ENCODE results near the gene RPAIN. TPM values are rescaled to one million over a fixed set of nuclear protein-coding genes. Genes with fewer than 3 reads are reported as not detected.

Gene RPAIN
- total and polyA plus RNA-seq, 2 donors (not counting 3 experiments of a cell fraction or from before 2014, with no cell fraction given): 39.3 to 55.9 TPM

GRCh38 chr17:5419356-5419958 is 525 bp upstream of the RPAIN start, which contains the start of gene NUP88:
Gene NUP88 (minus strand): TSS chr17:5419662. CDS start chr17:5419650, 12 bp downstream.
- DNase-seq (ENCODE audit: low read depth, low spot score) (peak; percentile 99), FAIRE-seq (peak; percentile 90)
- no peaks in the 10 kb centered on the region for H3K9me1 ChIP-seq (replicated peaks; ENCODE audit: control insufficient read depth, extremely low read depth, insufficient read depth, low read length)
- no peaks in the 10 kb centered on the region for H4K20me1 ChIP-seq (replicated peaks; ENCODE audit: control insufficient read depth, extremely low read depth, insufficient read depth, low read length)
- peak within 1 kb of the TSS; percentile 75 to 94 (median 89) for H3K4me3 ChIP-seq (replicated peaks in 1 of 3; ENCODE audit: insufficient read depth in 1 of 3, low read depth in 1 of 3, low read length in 3 of 3)
- H3K4me2 ChIP-seq (ENCODE audit: insufficient read depth, low read length): peak within 1 kb of the TSS; percentile 95
- intact Hi-C loops (cut with micrococcal nuclease) (loop anchor here (1.0 to 5.0 kb wide), 4 partner anchors 20 to 172 kb away; partner anchors contain the start of genes C1QBP, DERL2, MIS12 and RABEP1), dilution Hi-C loops (cut with MboI; ENCODE audit: extremely low pct_ligation_motif_present, low sequenced_read_pairs) (no loop called here)
- H3K9me3 ChIP-seq (replicated peaks; ENCODE audit: control insufficient read depth, insufficient read depth, low read length): no peaks in the 10 kb centered on the region
- TF ChIP-seq POLR2A (IDR thresholded peaks at IDR 0.05; ENCODE audit: low read depth, low read length) (peak; percentile 49), POLR2AphosphoS5 (IDR thresholded peaks at IDR 0.05; ENCODE audit: insufficient read depth, low read depth, low read length) (peak; percentile 79), JUN (IDR thresholded peaks at IDR 0.05; ENCODE audit: borderline replicate concordance, insufficient read depth, insufficient read length, low read depth) (no peak)
- TF ChIP-seq, protein P1, sequence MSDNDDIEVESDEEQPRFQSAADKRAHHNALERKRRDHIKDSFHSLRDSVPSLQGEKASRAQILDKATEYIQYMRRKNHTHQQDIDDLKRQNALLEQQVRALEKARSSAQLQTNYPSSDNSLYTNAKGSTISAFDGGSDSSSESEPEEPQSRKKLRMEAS (IDR thresholded peaks at IDR 0.05; ENCODE audit: insufficient read depth, insufficient read length): peak; percentile 38
- peaks cover 13% of the 10 kb centered on the region for H3K4me1 ChIP-seq (ENCODE audit: control insufficient read depth, extremely low read depth, insufficient read depth, low read length)
- ChIA-PET CTCF (interaction anchor here (1.0 to 1.3 kb wide), 2 partner anchors 20 to 22 kb away, joined by 5 to 27 read pairs; partner anchors contain the start of gene C1QBP), POLR2A (interaction anchor here (0.6 to 1.3 kb wide), 4 partner anchors 19 to 100 kb away, joined by 4 to 9 read pairs (median 4); partner anchors contain the start of genes C1QBP, DERL2 and MIS12)
- H3K27ac ChIP-seq (ENCODE audit: insufficient read depth, low read depth, low read length): peak within 1 kb of the TSS; percentile 79
- peaks cover 54% of the 10 kb centered on the region for H3K79me2 ChIP-seq (ENCODE audit: control insufficient read depth, insufficient read depth, low read length)
- H3K36me3 ChIP-seq (ENCODE audit: control insufficient read depth in 2 of 2, extremely low read depth in 1 of 2, insufficient read depth in 2 of 2, low read length in 2 of 2): peaks cover 10 to 12% of the 10 kb centered on the region in 2 experiments
- peak within 1 kb of the TSS; percentile 88 for H2AFZ ChIP-seq (ENCODE audit: low read depth, low read length)
- peak within 1 kb of the TSS; percentile 91 for H3K9ac ChIP-seq (replicated peaks; ENCODE audit: extremely low read depth, insufficient read depth, low read length)
- H3K27me3 ChIP-seq (ENCODE audit: control insufficient read depth in 2 of 2, insufficient read depth in 2 of 2, low read length in 2 of 2): no peaks in the 10 kb centered on the region
- TSS peak; percentile 62 for BruUV-seq (replicated peaks)

GRCh38 chr17:5422505-5422904 is 2.5 kb downstream of the RPAIN start:
- Histone ChIP-seq H3K79me2 (ENCODE audit: control insufficient read depth, insufficient read depth, low read length) (peaks cover 37% of the 10 kb centered on the region), H3K9me1 (replicated peaks; ENCODE audit: control insufficient read depth, extremely low read depth, insufficient read depth, low read length) (no peaks in the 10 kb centered on the region), H3K36me3 (ENCODE audit: control insufficient read depth in 2 of 2, extremely low read depth in 1 of 2, insufficient read depth in 2 of 2, low read length in 2 of 2) (peaks cover 22% of the 10 kb centered on the region in 2 experiments), H3K9me3 (replicated peaks; ENCODE audit: control insufficient read depth, insufficient read depth, low read length) (no peaks in the 10 kb centered on the region), H4K20me1 (replicated peaks; ENCODE audit: control insufficient read depth, extremely low read depth, insufficient read depth, low read length) (no peaks in the 10 kb centered on the region), H3K4me1 (ENCODE audit: control insufficient read depth, extremely low read depth, insufficient read depth, low read length) (peaks cover 13% of the 10 kb centered on the region), H3K4me2 (ENCODE audit: insufficient read depth, low read length) (no peak overlapping the region), H2AFZ (ENCODE audit: low read depth, low read length) (no peak overlapping the region), H3K27ac (ENCODE audit: insufficient read depth, low read depth, low read length) (no peak overlapping the region), H3K4me3 (replicated peaks in 1 of 3; ENCODE audit: insufficient read depth in 1 of 3, low read depth in 1 of 3, low read length in 3 of 3) (no peak overlapping the region), H3K27me3 (ENCODE audit: control insufficient read depth in 2 of 2, insufficient read depth in 2 of 2, low read length in 2 of 2) (no peaks in the 10 kb centered on the region), H3K9ac (replicated peaks; ENCODE audit: extremely low read depth, insufficient read depth, low read length) (no peak overlapping the region)
- FAIRE-seq: no peak
- intact Hi-C loops (cut with micrococcal nuclease) (no loop called here), dilution Hi-C loops (cut with MboI; ENCODE audit: extremely low pct_ligation_motif_present, low sequenced_read_pairs) (no loop called here)
- no TSS peak for BruUV-seq (replicated peaks)
- TF ChIP-seq FOS (IDR thresholded peaks at IDR 0.05; ENCODE audit: borderline replicate concordance, insufficient read depth, low read length) (peak; percentile 18), POLR2AphosphoS5 (IDR thresholded peaks at IDR 0.05; ENCODE audit: insufficient read depth, low read depth, low read length) (no peak)
- DNase-seq (ENCODE audit: low read depth, low spot score): no peak
- CTCF ChIA-PET: interaction anchor here (0.8 to 3.7 kb wide), 2 partner anchors 11 to 17 kb away, joined by 3 to 22 read pairs; partner anchors contain the start of gene C1QBP
- POLR2A ChIA-PET: no interaction called here
